Glutamatergic neuron (in vitro differentiated cells): ENCODE data around the gene ASPA. TPM values are rescaled to one million over a fixed set of nuclear protein-coding genes. Genes with fewer than 3 reads are reported as not detected.

Experiments
- DNase-seq: peaks from one replicate; pipeline ENCODE4 v3.0.0; 2022
- H3K27ac Mint-ChIP-seq: one replicate; pipeline ENCODE4 v1.8.0; 2020; ENCODE audit warnings: mild to moderate bottlenecking, mixed read lengths, inconsistent platforms; ENCODE audit not compliant: unreplicated experiment
- H3K27me3 Mint-ChIP-seq: one replicate; pipeline ENCODE4 v1.8.0; 2020; ENCODE audit warnings: mild to moderate bottlenecking, moderate library complexity, mixed read lengths, inconsistent platforms; ENCODE audit not compliant: unreplicated experiment
- H3K36me3 Mint-ChIP-seq: one replicate; pipeline ENCODE4 v1.8.0; 2020; ENCODE audit warnings: mild to moderate bottlenecking, mixed read lengths, inconsistent platforms; ENCODE audit not compliant: unreplicated experiment
- H3K4me1 Mint-ChIP-seq: one replicate; pipeline ENCODE4 v1.8.0; 2020; ENCODE audit warnings: mild to moderate bottlenecking, low read depth, mixed read lengths, inconsistent platforms; ENCODE audit not compliant: unreplicated experiment
- H3K4me3 Mint-ChIP-seq: one replicate; pipeline ENCODE4 v1.8.0; 2020; ENCODE audit warnings: mild to moderate bottlenecking, mixed read lengths, inconsistent platforms; ENCODE audit not compliant: unreplicated experiment
- H3K9me3 Mint-ChIP-seq: one replicate; pipeline ENCODE4 v1.8.0; 2020; ENCODE audit warnings: mild to moderate bottlenecking, moderate library complexity, mixed read lengths, inconsistent platforms; ENCODE audit not compliant: unreplicated experiment
- CTCF ChIP-seq: fragments of 200-600 bp; sonication (generic); IDR thresholded peaks from one replicate; pipeline ENCODE4 v1.5.0; 2021; ENCODE audit not compliant: partially characterized antibody, unreplicated experiment
- total RNA-seq: library from RNA; stranded (reverse); fragmentation: NEBNext Ultra II Directional; extraction: Animal tissue kit (Norgen Biotek cat#: 25700); gene quantifications from one replicate; pipeline ENCODE4 v1.2.1, GENCODE V29; 2021; ENCODE audit not compliant: unreplicated experiment

The ASPA gene
- total RNA-seq, 1 donor from 2014 or later = not detected

- no peak overlapping the region for H3K4me3 Mint-ChIP-seq
- H3K27ac Mint-ChIP-seq = no peak overlapping the region
- H3K4me1 Mint-ChIP-seq = peaks cover 2% of the 10 kb centered on the region
- peaks cover 1% of the 10 kb centered on the region for H3K27me3 Mint-ChIP-seq
- DNase-seq = no peak
- peaks cover 13% of the 10 kb centered on the region for H3K36me3 Mint-ChIP-seq
- peaks cover 3% of the 10 kb centered on the region for H3K9me3 Mint-ChIP-seq
- no peak for TF ChIP-seq CTCF
Measured at GRCh38 chr17:3505008-3505407, 29.2 kb downstream of the ASPA start.

GRCh38 chr17:3506054-3506453 lies 30.3 kb downstream of the ASPA start:
- DNase-seq = no peak
- peaks cover 1% of the 10 kb centered on the region for H3K27me3 Mint-ChIP-seq
- H3K4me3 Mint-ChIP-seq = no peak overlapping the region
- H3K36me3 Mint-ChIP-seq = peaks cover 9% of the 10 kb centered on the region
- no peak for TF ChIP-seq CTCF
- no peak overlapping the region for H3K27ac Mint-ChIP-seq
- H3K9me3 Mint-ChIP-seq = no peaks in the 10 kb centered on the region
- H3K4me1 Mint-ChIP-seq = peaks cover 2% of the 10 kb centered on the region

- H3K27ac Mint-ChIP-seq = no peak overlapping the region
- H3K36me3 Mint-ChIP-seq = peaks cover 5% of the 10 kb centered on the region
- DNase-seq = no peak
- TF ChIP-seq CTCF = no peak
- H3K9me3 Mint-ChIP-seq = no peaks in the 10 kb centered on the region
- peaks cover 2% of the 10 kb centered on the region for H3K4me1 Mint-ChIP-seq
- H3K27me3 Mint-ChIP-seq = peaks cover 1% of the 10 kb centered on the region
- no peak overlapping the region for H3K4me3 Mint-ChIP-seq
Measured at GRCh38 chr17:3507071-3507470, 31.3 kb downstream of the ASPA start.

- H3K27me3 Mint-ChIP-seq = peaks cover 1% of the 10 kb centered on the region
- H3K4me1 Mint-ChIP-seq = peaks cover 5% of the 10 kb centered on the region
- TF ChIP-seq CTCF = no peak
- H3K27ac Mint-ChIP-seq = no peak overlapping the region
- no peak for DNase-seq
- no peak overlapping the region for H3K4me3 Mint-ChIP-seq
- H3K9me3 Mint-ChIP-seq = no peaks in the 10 kb centered on the region
- H3K36me3 Mint-ChIP-seq = peaks cover 5% of the 10 kb centered on the region
Measured at GRCh38 chr17:3507869-3508268, 32.1 kb downstream of the ASPA start.

GRCh38 chr17:3510090-3510489 lies 34.3 kb downstream of the ASPA start:
- H3K36me3 Mint-ChIP-seq = peaks cover 2% of the 10 kb centered on the region
- H3K4me1 Mint-ChIP-seq = peaks cover 8% of the 10 kb centered on the region
- no peak overlapping the region for H3K27ac Mint-ChIP-seq
- no peaks in the 10 kb centered on the region for H3K9me3 Mint-ChIP-seq
- no peak for TF ChIP-seq CTCF
- DNase-seq = no peak
- no peak overlapping the region for H3K4me3 Mint-ChIP-seq
- peaks cover 3% of the 10 kb centered on the region for H3K27me3 Mint-ChIP-seq
